ENCODE measurements around the gene ZC3H18. TPM values are rescaled to one million over a fixed set of nuclear protein-coding genes. Genes with fewer than 3 reads are reported as not detected.

Gene ZC3H18
- total and polyA plus RNA-seq, 9 donors = 16.0 to 40.4 (median 30.7) TPM

DNA sequence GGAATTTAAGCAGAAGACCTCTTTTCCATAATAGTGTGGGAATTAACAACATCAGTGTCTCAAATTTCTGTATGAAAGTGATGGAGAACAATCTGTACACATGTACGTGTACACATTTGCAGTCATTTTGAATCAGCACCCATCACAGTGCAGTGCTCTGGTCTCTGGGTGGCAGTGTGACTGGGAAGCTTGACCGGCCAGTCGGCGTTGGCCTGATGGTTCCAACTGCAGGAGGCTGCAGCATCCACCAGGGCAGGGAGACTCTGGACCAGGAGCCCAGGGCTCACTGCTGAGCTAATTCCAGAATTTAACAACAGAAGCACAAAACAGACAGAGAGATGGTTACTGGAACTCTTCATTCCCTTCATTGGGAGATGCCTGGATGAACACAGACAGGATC is 17.9 kb downstream of the ZC3H18 start:
- intact Hi-C loops (cut with DNase I) = no loop called here
- H3K4me3 ChIP-seq = no peak overlapping the region
- DNase-seq = no peak
- no peaks in the 10 kb centered on the region for H3K4me1 ChIP-seq (ENCODE audit: insufficient read depth)
- 65 to 90% (median 74%) methylated on average over 4 of the region's 4 CpGs for WGBS, 3 donors
- no peaks in the 10 kb centered on the region for H3K36me3 ChIP-seq
- no peaks in the 10 kb centered on the region for H3K27me3 ChIP-seq
- TF ChIP-seq EP300 (IDR thresholded peaks at IDR 0.05) = no peak
- no peak overlapping the region for H3K27ac ChIP-seq
- no peaks in the 10 kb centered on the region for H3K9me3 ChIP-seq

DNA sequence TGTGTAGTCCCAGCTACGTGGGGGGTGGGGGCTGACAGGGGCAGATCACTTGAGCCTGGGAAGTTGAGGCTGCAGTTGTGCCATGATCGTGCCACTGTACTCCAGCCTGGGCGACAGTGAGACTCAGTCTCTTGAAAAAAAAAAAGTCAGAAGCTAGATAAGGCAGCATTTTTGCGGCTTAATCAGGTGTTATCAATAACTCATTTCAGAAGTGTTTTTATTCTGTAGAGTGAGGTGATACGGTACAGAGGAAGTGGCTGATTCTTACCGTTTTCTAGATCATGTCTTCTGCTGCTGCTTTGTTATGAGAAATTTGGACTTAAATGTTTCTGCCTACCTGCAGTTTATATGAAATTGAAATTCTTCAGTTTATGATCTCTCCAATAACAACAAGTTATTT is 18.6 kb downstream of the ZC3H18 start:
- intact Hi-C loops (cut with DNase I) = no loop called here
- DNase-seq = no peak
- Histone ChIP-seq H3K36me3 (no peaks in the 10 kb centered on the region), H3K9me3 (no peaks in the 10 kb centered on the region), H3K27ac (no peak overlapping the region), H3K27me3 (no peaks in the 10 kb centered on the region), H3K4me3 (no peak overlapping the region), H3K4me1 (ENCODE audit: insufficient read depth) (no peaks in the 10 kb centered on the region)
- no peak for TF ChIP-seq EP300 (IDR thresholded peaks at IDR 0.05)
- TF ChIP-seq, protein P1, sequence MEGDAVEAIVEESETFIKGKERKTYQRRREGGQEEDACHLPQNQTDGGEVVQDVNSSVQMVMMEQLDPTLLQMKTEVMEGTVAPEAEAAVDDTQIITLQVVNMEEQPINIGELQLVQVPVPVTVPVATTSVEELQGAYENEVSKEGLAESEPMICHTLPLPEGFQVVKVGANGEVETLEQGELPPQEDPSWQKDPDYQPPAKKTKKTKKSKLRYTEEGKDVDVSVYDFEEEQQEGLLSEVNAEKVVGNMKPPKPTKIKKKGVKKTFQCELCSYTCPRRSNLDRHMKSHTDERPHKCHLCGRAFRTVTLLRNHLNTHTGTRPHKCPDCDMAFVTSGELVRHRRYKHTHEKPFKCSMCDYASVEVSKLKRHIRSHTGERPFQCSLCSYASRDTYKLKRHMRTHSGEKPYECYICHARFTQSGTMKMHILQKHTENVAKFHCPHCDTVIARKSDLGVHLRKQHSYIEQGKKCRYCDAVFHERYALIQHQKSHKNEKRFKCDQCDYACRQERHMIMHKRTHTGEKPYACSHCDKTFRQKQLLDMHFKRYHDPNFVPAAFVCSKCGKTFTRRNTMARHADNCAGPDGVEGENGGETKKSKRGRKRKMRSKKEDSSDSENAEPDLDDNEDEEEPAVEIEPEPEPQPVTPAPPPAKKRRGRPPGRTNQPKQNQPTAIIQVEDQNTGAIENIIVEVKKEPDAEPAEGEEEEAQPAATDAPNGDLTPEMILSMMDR (IDR thresholded peaks at IDR 0.05) = no peak
- TF ChIP-seq POLR2A (IDR thresholded peaks at IDR 0.05) = no peak
- WGBS, 3 donors = 60 to 75% (median 61%) methylated on average over 6 of the region's 6 CpGs

DNA sequence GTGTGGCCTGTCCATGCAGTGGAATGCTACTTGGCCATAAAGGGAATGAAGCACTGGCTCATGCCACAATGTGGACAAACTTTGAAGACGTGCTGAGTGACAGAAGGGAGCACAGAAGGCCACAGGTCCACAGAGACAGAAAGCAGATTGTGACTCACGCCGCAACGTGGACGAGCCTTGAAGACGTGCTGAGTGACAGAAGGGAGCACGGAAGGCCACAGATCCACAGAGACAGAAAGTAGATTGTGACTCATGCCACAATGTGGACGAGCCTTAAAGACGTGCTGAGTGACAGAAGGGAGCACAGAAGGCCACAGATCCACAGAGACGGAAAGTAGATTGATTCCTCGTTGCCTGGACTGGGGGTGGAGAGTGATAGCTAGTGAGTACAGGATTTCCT is 19.2 kb downstream of the ZC3H18 start:
- Histone ChIP-seq H3K36me3 (no peaks in the 10 kb centered on the region), H3K9me3 (no peaks in the 10 kb centered on the region), H3K27ac (no peak overlapping the region), H3K4me3 (no peak overlapping the region), H3K4me1 (ENCODE audit: insufficient read depth) (no peaks in the 10 kb centered on the region), H3K27me3 (no peaks in the 10 kb centered on the region)
- no peak for DNase-seq
- WGBS, 3 donors = 88 to 92% (median 90%) methylated on average over 11 of the region's 11 CpGs
- TF ChIP-seq, protein P1 (IDR thresholded peaks at IDR 0.05) = no peak
- no peak for TF ChIP-seq POLR2A (IDR thresholded peaks at IDR 0.05)
- TF ChIP-seq EP300 (IDR thresholded peaks at IDR 0.05) = no peak
- intact Hi-C loops (cut with DNase I) = no loop called here

- intact Hi-C loops (cut with DNase I) = no loop called here
- Histone ChIP-seq H3K4me1 (ENCODE audit: insufficient read depth) (no peaks in the 10 kb centered on the region), H3K9me3 (no peaks in the 10 kb centered on the region), H3K4me3 (no peak overlapping the region), H3K36me3 (no peaks in the 10 kb centered on the region), H3K27ac (no peak overlapping the region), H3K27me3 (no peaks in the 10 kb centered on the region)
- no peak for TF ChIP-seq EP300 (IDR thresholded peaks at IDR 0.05)
- TF ChIP-seq, protein P1 (IDR thresholded peaks at IDR 0.05) = no peak
- no peak for TF ChIP-seq POLR2A (IDR thresholded peaks at IDR 0.05)
- no peak for DNase-seq
- WGBS, 3 donors = 81 to 83% (median 83%) methylated on average over 10 of the region's 10 CpGs
These were observed 21.4 kb downstream of the ZC3H18 start for GRCh38 chr16:88591577-88592021.

DNA sequence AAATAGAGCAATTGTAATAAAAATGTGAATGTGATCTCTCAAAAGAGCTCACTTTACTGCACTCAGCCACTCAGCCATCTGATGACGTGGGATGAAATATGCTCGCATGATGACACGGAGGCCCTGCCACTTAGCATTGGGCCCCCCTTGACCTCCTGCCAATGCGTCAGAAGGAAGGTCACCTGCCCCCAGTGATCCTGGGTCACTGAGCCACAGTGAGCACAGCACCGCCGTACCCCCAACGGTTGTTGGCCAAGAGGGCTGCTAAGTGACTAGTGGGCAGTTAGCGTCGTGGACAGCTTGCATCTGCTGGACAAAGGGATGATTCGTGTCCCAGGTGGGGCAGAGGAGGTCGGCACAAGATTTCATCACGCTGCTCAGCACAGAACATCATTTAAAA is 22.9 kb downstream of the ZC3H18 start:
- H3K27me3 ChIP-seq = no peaks in the 10 kb centered on the region
- intact Hi-C loops (cut with DNase I) = no loop called here

More for the DNA sequence above, 22.9 kb downstream of the ZC3H18 start:
- WGBS, 3 donors = 89 to 91% (median 89%) methylated on average over 12 of the region's 12 CpGs
- Histone ChIP-seq H3K4me3 (no peak overlapping the region), H3K27ac (no peak overlapping the region), H3K4me1 (ENCODE audit: insufficient read depth) (no peaks in the 10 kb centered on the region), H3K9me3 (no peaks in the 10 kb centered on the region), H3K36me3 (no peaks in the 10 kb centered on the region)
- DNase-seq = no peak
- TF ChIP-seq, protein P1 (IDR thresholded peaks at IDR 0.05) = no peak
- no peak for TF ChIP-seq EP300 (IDR thresholded peaks at IDR 0.05)
- TF ChIP-seq POLR2A (IDR thresholded peaks at IDR 0.05) = no peak

All from ovary (tissue), 9 donors.